ENCODE data around the gene IQGAP3. TPM values are rescaled to one million over a fixed set of nuclear protein-coding genes. Genes with fewer than 3 reads are reported as not detected.

IQGAP3 gene
- total RNA-seq, 4 donors from 2014 or later: 0.06 to 1.1 (median 0.50) TPM; not detected in 1

GRCh38 chr1:156516821-156517220 lies 55.5 kb downstream of the IQGAP3 start:
- intact Hi-C loops (cut with DNase I): loop anchor here (5.0 kb wide), 1 partner anchor 55 kb away; the partner anchor contains the start of gene IQGAP3
- 93% methylated on average over 4 of the region's 4 CpGs for whole genome bisulfite sequencing
- peaks cover 6 to 20% (median 19%) of the 10 kb centered on the region in 4 donors for H3K4me1 ChIP-seq

DNA sequence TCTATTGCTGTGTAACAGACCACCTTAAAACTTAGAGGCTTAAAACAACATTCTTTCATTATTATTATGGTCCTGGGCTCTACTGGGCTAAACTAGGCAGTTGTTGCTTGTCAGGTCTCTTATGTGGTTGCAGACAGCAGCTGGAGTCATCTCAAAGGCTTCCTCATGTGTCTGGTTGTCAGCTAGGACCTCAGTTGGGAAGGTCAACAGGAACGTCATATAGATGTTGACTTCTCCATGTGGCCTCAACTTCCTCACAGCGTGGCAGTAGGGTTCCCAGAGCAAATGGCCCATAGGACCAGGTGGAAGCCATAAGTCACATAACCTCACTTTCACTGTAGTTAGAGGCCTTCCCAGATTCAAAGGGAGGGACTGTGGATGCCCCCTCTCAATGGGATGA lies 56.4 kb downstream of the IQGAP3 start:
- Histone ChIP-seq H3K9me3 (no peaks in the 10 kb centered on the region), H3K36me3 (no peaks in the 10 kb centered on the region), H3K27me3 (no peaks in the 10 kb centered on the region), H3K4me3 (no peak overlapping the region), H3K4me1 (peaks cover 6 to 28% (median 28%) of the 10 kb centered on the region in 4 donors), H3K27ac (replicated peaks in 1 of 4) (no peak overlapping the region)
- 42% methylated on average over 2 of the region's 2 CpGs for WGBS
- DNase-seq (ENCODE audit: extremely low spot score): no peak
- intact Hi-C loops (cut with DNase I): loop anchor here (5.0 kb wide), 1 partner anchor 56 kb away; the partner anchor contains the start of gene IQGAP3
- TF ChIP-seq, protein P1, sequence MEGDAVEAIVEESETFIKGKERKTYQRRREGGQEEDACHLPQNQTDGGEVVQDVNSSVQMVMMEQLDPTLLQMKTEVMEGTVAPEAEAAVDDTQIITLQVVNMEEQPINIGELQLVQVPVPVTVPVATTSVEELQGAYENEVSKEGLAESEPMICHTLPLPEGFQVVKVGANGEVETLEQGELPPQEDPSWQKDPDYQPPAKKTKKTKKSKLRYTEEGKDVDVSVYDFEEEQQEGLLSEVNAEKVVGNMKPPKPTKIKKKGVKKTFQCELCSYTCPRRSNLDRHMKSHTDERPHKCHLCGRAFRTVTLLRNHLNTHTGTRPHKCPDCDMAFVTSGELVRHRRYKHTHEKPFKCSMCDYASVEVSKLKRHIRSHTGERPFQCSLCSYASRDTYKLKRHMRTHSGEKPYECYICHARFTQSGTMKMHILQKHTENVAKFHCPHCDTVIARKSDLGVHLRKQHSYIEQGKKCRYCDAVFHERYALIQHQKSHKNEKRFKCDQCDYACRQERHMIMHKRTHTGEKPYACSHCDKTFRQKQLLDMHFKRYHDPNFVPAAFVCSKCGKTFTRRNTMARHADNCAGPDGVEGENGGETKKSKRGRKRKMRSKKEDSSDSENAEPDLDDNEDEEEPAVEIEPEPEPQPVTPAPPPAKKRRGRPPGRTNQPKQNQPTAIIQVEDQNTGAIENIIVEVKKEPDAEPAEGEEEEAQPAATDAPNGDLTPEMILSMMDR (IDR thresholded peaks at IDR 0.05): no peak
- TF ChIP-seq POLR2AphosphoS5 (IDR thresholded peaks at IDR 0.05) (no peak), EP300 (IDR thresholded peaks at IDR 0.05) (no peak), POLR2A (IDR thresholded peaks at IDR 0.05; ENCODE audit: low read depth) (no peak)

More at GRCh38 chr1:156516821-156517220, 55.5 kb downstream of the IQGAP3 start:
- TF ChIP-seq POLR2A (IDR thresholded peaks at IDR 0.05; ENCODE audit: low read depth): no peak
- TF ChIP-seq EP300 (IDR thresholded peaks at IDR 0.05): no peak
- TF ChIP-seq, protein P1 (IDR thresholded peaks at IDR 0.05): no peak
- TF ChIP-seq POLR2AphosphoS5 (IDR thresholded peaks at IDR 0.05): no peak
- H3K27ac ChIP-seq (replicated peaks in 1 of 4): no peak overlapping the region
- DNase-seq (ENCODE audit: extremely low spot score): no peak
- no peaks in the 10 kb centered on the region for H3K36me3 ChIP-seq
- no peaks in the 10 kb centered on the region for H3K27me3 ChIP-seq
- H3K9me3 ChIP-seq: no peaks in the 10 kb centered on the region
- H3K4me3 ChIP-seq: no peak overlapping the region

DNA sequence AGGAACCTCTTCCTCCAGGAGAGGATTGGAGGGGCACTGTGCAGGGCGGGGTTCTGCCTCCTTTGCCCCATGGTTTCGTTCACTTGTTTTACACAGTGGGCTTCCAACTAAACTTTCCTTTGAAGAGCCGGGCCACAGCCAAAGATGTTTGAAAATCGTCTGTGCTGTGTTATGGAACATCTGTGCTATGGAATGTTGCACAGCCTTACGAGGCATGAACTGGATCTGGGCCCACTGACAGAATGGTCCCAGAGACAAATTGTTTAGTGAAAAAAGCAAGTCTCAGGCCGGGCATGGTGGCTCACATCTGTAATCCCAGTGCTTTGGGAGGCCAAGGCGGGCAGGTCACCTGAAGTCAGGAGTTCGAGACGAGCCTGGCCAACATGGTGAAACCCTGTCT lies 59.2 kb downstream of the IQGAP3 start:
- Histone ChIP-seq H3K36me3 (no peaks in the 10 kb centered on the region), H3K27me3 (no peaks in the 10 kb centered on the region), H3K9me3 (no peaks in the 10 kb centered on the region), H3K4me3 (no peak overlapping the region), H3K27ac (replicated peaks in 1 of 4) (peak overlapping the region; percentile 51 to 100 (median 98)), H3K4me1 (peaks cover 29 to 56% (median 55%) of the 10 kb centered on the region in 4 donors)
- DNase-seq (ENCODE audit: extremely low spot score): no peak
- intact Hi-C loops (cut with DNase I): no loop called here
- WGBS: 63% methylated on average over 9 of the region's 9 CpGs
- TF ChIP-seq POLR2AphosphoS5 (IDR thresholded peaks at IDR 0.05): peak in 1 of 2 donors; percentile 24
- TF ChIP-seq, protein P1 (IDR thresholded peaks at IDR 0.05): no peak

DNA sequence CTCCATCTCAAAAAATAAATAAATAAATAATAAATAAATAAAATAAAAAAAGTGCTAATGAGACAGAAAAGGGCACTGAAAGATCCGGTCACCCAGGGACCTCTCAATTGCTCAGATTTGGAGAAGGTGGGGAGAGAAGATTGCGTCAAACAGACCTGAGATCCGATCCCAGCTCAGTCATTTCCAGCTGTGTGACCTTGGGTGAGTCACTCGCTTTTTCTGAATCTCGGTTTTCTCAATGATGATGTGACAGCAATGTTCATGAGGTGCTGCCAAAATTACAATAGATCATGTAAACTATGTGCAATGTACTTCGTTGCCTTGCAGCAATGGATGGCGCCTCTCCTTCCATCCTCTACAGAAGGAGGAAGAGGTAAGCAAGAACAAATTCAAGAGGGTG lies 60.7 kb downstream of the IQGAP3 start:
- peaks cover 33 to 71% (median 68%) of the 10 kb centered on the region in 4 donors for H3K4me1 ChIP-seq
- H3K27ac ChIP-seq (replicated peaks in 1 of 4): peak overlapping the region; percentile 98 to 100 (median 99)
- intact Hi-C loops (cut with DNase I): no loop called here
- no peak overlapping the region for H3K4me3 ChIP-seq
- no peaks in the 10 kb centered on the region for H3K36me3 ChIP-seq
- no peak for DNase-seq (ENCODE audit: extremely low spot score)
- no peak for TF ChIP-seq POLR2A (IDR thresholded peaks at IDR 0.05; ENCODE audit: low read depth)
- TF ChIP-seq POLR2AphosphoS5 (IDR thresholded peaks at IDR 0.05): no peak
- TF ChIP-seq EP300 (IDR thresholded peaks at IDR 0.05): no peak
- TF ChIP-seq, protein P1 (IDR thresholded peaks at IDR 0.05): no peak
- WGBS: 68% methylated on average over 7 of the region's 7 CpGs
- no peaks in the 10 kb centered on the region for H3K9me3 ChIP-seq
- no peaks in the 10 kb centered on the region for H3K27me3 ChIP-seq

DNA sequence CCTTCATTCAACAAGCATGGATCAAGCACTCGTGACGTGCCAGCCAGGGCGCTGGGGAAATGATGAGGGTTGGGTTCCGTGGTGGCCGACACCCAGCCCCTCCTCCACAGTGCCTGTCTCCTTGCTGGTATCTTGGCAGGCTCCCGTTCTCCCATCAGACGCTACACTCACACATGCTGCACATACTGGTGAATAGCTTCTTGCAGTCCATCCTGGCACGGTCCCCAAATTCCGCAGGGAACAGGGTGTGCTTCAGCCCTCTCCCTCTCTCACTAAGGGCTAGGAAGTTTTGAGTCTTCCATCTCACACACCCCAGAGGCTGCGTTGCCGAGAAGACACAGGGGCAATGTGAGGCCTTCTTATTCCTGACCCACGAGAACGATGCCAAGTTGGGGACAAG lies 61.7 kb downstream of the IQGAP3 start:
- TF ChIP-seq POLR2AphosphoS5 (IDR thresholded peaks at IDR 0.05) (peak in 1 of 2 donors; percentile 98), EP300 (IDR thresholded peaks at IDR 0.05) (peak; percentile 97), POLR2A (IDR thresholded peaks at IDR 0.05; ENCODE audit: low read depth) (peak; percentile 3)
- TF ChIP-seq, protein P1 (IDR thresholded peaks at IDR 0.05): no peak
- Histone ChIP-seq H3K27me3 (no peaks in the 10 kb centered on the region), H3K4me3 (peak overlapping the region in 1 of 4 donors; percentile 28), H3K36me3 (no peaks in the 10 kb centered on the region), H3K4me1 (peaks cover 38 to 80% (median 76%) of the 10 kb centered on the region in 4 donors), H3K27ac (replicated peaks in 1 of 4) (peak overlapping the region; percentile 98 to 100 (median 99)), H3K9me3 (no peaks in the 10 kb centered on the region)
- intact Hi-C loops (cut with DNase I): no loop called here
- WGBS: 34% methylated on average over 13 of the region's 13 CpGs
- peak; percentile 98 for DNase-seq (ENCODE audit: extremely low spot score)

All from esophagus muscularis mucosa (tissue), 4 donors.